Liver (tissue), 3 donors: ENCODE results near the gene RIT2.

ENCODE experiments used
- ATF3 ChIP-seq: IDR thresholded peaks from 2 replicates; pipeline ENCODE4 v1.6.1; 2016; ENCODE audit warnings: antibody characterized with exemption
- CTCF ChIP-seq: fragments of 150-350 bp; IDR thresholded peaks from 2 replicates; pipeline ENCODE4 v1.5.1; 2017; ENCODE audit warnings: improper control_type of control experiment, low read depth, low read length; ENCODE audit not compliant: missing input control
- MAX ChIP-seq: IDR thresholded peaks from 2 replicates; pipeline ENCODE4 v1.6.1; 2016; ENCODE audit warnings: antibody characterized with exemption
- REST ChIP-seq: IDR thresholded peaks from 2 replicates; pipeline ENCODE4 v1.6.1; 2016; ENCODE audit warnings: antibody characterized with exemption, mild to moderate bottlenecking
- RXRA ChIP-seq, 2 donors: IDR thresholded peaks; 2 replicates each; pipeline ENCODE4 v1.6.1; 2017 to 2018; ENCODE audit warnings: antibody characterized with exemption in 2 of 2, mild to moderate bottlenecking in 1 of 2
- TAF1 ChIP-seq: conservative IDR thresholded peaks from 2 replicates; pipeline ENCODE4 v1.6.1; 2016; ENCODE audit warnings: antibody characterized with exemption, mild to moderate bottlenecking
- YY1 ChIP-seq: IDR thresholded peaks from 2 replicates; pipeline ENCODE4 v1.6.1; 2016; ENCODE audit warnings: antibody characterized with exemption, mild to moderate bottlenecking
- ZBTB33 ChIP-seq: IDR thresholded peaks from 2 replicates; pipeline ENCODE4 v1.6.1; 2016; ENCODE audit warnings: antibody characterized with exemption
- donor health status: healthy.
- donor health status: healthy.

- TF ChIP-seq CTCF: no peak
- TF ChIP-seq MAX: no peak
- TF ChIP-seq TAF1: no peak
- no peak for TF ChIP-seq ZBTB33
- no peak for TF ChIP-seq YY1
- no peak for TF ChIP-seq REST
- no peak for TF ChIP-seq ATF3
- no peak for TF ChIP-seq RXRA (IDR thresholded peaks at IDR 0.05)
Observed at GRCh38 chr18:42752916-42753315, 362.6 kb downstream of the RIT2 start.
